Heart left ventricle (tissue), 16 donors: ENCODE measurements around the gene OR51V1. TPM values are rescaled to one million over a fixed set of nuclear protein-coding genes. Genes with fewer than 3 reads are reported as not detected.

ENCODE experiments used
- ATAC-seq, 4 donors: fragments of 200-7000 bp; cut with Tn5 transposase; one replicate each; pipeline ENCODE4 v1.9.1; 2020 to 2022; ENCODE audit warnings: moderate library complexity in 4 of 4, mild to moderate bottlenecking in 3 of 4, moderate number of reproducible peaks in 1 of 4
- DNase-seq, 5 donors: peaks; one replicate each; pipeline ENCODE4 v3.0.0-alpha.2; 2020
- H3K27ac ChIP-seq, 12 donors: fragments of 200-600 bp; sonication (generic) in 4 of 12; one replicate each; pipeline versions ENCODE4 v1.5.0 to v1.8.0; 2016 to 2022; ENCODE audit warnings: mild to moderate bottlenecking in 2 of 12
- H3K27me3 ChIP-seq, 9 donors: fragments of 200-600 bp; sonication (generic) in 2 of 9; one replicate each; pipeline versions ENCODE4 v1.5.1 to v1.8.0; 2016 to 2022; ENCODE audit warnings: mild to moderate bottlenecking in 3 of 9
- H3K36me3 ChIP-seq, 9 donors: fragments of 200-600 bp; sonication (generic) in 2 of 9; one replicate each; pipeline versions ENCODE4 v1.5.0 to v1.8.0; 2018 to 2022; ENCODE audit warnings: mild to moderate bottlenecking in 2 of 9
- H3K4me1 ChIP-seq, 12 donors: fragments of 200-600 bp; sonication (generic) in 4 of 12; one replicate each; pipeline versions ENCODE4 v1.5.0 to v1.8.0; 2016 to 2022; ENCODE audit warnings: mild to moderate bottlenecking in 3 of 12
- H3K4me3 ChIP-seq, 12 donors: fragments of 200-600 bp; sonication (generic) in 4 of 12; one replicate each; pipeline versions ENCODE4 v1.5.0 to v1.8.0; 2017 to 2022; ENCODE audit warnings: mild to moderate bottlenecking in 9 of 12, moderate library complexity in 4 of 12
- H3K9me3 ChIP-seq, 12 donors: fragments of 200-600 bp; sonication (generic) in 4 of 12; one replicate each; pipeline versions ENCODE4 v1.5.0 to v1.8.0; 2016 to 2022; ENCODE audit warnings: mild to moderate bottlenecking in 1 of 12
- CTCF ChIP-seq, 12 donors: fragments of 200-600 bp; sonication (generic) in 4 of 12; IDR thresholded peaks; one replicate each; pipeline versions ENCODE4 v1.5.0 to v1.8.0; 2018 to 2022; ENCODE audit warnings: antibody characterized with exemption in 12 of 12, mild to moderate bottlenecking in 5 of 12
- POLR2A ChIP-seq, 2 donors: fragments of 450-650 bp; IDR thresholded peaks; one replicate each; pipeline ENCODE4 v1.6.1; 2017; ENCODE audit warnings: antibody characterized with exemption in 2 of 2, mild to moderate bottlenecking in 2 of 2, moderate library complexity in 2 of 2
- WGBS, 4 donors: extraction: QIAGEN DNeasy Blood & Tissue Kit in 2 of 4; methylation state at CpG; one replicate each; pipeline versions ENCODE4 v1.1.5 to v1.1.7; 2013 to 2018; 5-methylcytosine and 5-hydroxymethylcytosine counted together
- intact Hi-C, 10 donors: fragments of 100-400 bp; cut with DNase I; formaldehyde crosslinking; loops; one replicate each; pipeline versions ENCODE4 v1.11.1 to v1.14.2; 2022
- polyA plus RNA-seq, 2 donors: library from polyadenylated mRNA; stranded (reverse); fragments of 200-250 nt; gene quantifications; one replicate each; pipeline ENCODE4 v1.2.3, GENCODE V29; 2013
- total RNA-seq, 9 donors: library from RNA; depleted of rRNA in 2 of 9; stranded (reverse); fragments of >200 nt in 2 of 9; fragmentation: NEBNext Ultra II Directional in 3 of 9; extraction: Animal tissue kit (Norgen Biotek cat#: 25700) in 3 of 9; gene quantifications; one replicate each; pipeline versions ENCODE4 v1.1.0 to v1.2.4, GENCODE V29; 2016 to 2023
- donor health status: ischemic (EF 13 %, LVEDD 7.1; RV severe dilation, severe dysfunction).
- donor health status: healthy with polysubstance abuse.
- donor health status: DM: no; HTN: yes; CAD: no.
- donor health status: DM: no; HTN: no; CAD: no.
- donor health status: ischemic (EF 25% LVEDD 6.9; RV normal size, moderate dysfunction).
- donor health status: ischemic (EF 25% LVEDD 5.7; RV mildly dilated, moderate dysfunction).
- donor health status: healthy.
- donor health status: DM: yes; HTN: yes; CAD: no.
- donor health status: ischemic (EF 35%, LVEDD 5.7; RV mildly dilated, moderate dysfunction).
- donor health status: nonischemic (EF 11% LVEDD 7.7; RV severe dilation, severe dysfunction).
- donor health status: DM: yes; HTN: yes; CAD: no.
- donor health status: PGD.
- donor health status: ischemic (EF 29% LVEDD 5.4; RV normal size, mild dysfunction).
- donor health status: nonischemic (EF 23%, LVEDD 6.1; RV moderate dilation, normal function).

Gene OR51V1
- total and polyA plus RNA-seq, 11 donors, result not detected

- no peak for DNase-seq
- H3K27me3 ChIP-seq, result peaks cover 0 to 3% (median 0%) of the 10 kb centered on the region in 9 donors
- no peak overlapping the region for H3K4me3 ChIP-seq
- H3K9me3 ChIP-seq, result no peaks in the 10 kb centered on the region
- 41 to 54% (median 47%) methylated on average over 2 of the region's 2 CpGs for WGBS, 4 donors
- H3K4me1 ChIP-seq, result no peaks in the 10 kb centered on the region
- no peak overlapping the region for H3K27ac ChIP-seq
- no peaks in the 10 kb centered on the region for H3K36me3 ChIP-seq
- ATAC-seq, result no peak
- intact Hi-C loops, result no loop called here
- TF ChIP-seq CTCF (IDR thresholded peaks at IDR 0.05), result no peak
- TF ChIP-seq POLR2A (IDR thresholded peaks at IDR 0.05), result no peak
Measured at GRCh38 chr11:5238486-5238885, 38.0 kb upstream of the OR51V1 start.

GRCh38 chr11:5237420-5237819 is 36.9 kb upstream of the OR51V1 start:
- intact Hi-C loops, result no loop called here
- DNase-seq, result no peak
- H3K4me3 ChIP-seq, result no peak overlapping the region
- no peaks in the 10 kb centered on the region for H3K36me3 ChIP-seq
- H3K9me3 ChIP-seq, result no peaks in the 10 kb centered on the region
- ATAC-seq, result no peak
- H3K27me3 ChIP-seq, result peaks cover 0 to 3% (median 0%) of the 10 kb centered on the region in 9 donors
- no peak overlapping the region for H3K27ac ChIP-seq
- WGBS, 4 donors, result 78 to 94% (median 89%) methylated on average over 1 to 2 of the region's 2 CpGs
- H3K4me1 ChIP-seq, result no peaks in the 10 kb centered on the region
- TF ChIP-seq CTCF (IDR thresholded peaks at IDR 0.05), result no peak
- no peak for TF ChIP-seq POLR2A (IDR thresholded peaks at IDR 0.05)

GRCh38 chr11:5235364-5236095 is 35.0 kb upstream of the OR51V1 start:
- 83 to 88% (median 86%) methylated on average over 5 of the region's 5 CpGs for WGBS, 4 donors
- H3K27me3 ChIP-seq, result peaks cover 0 to 3% (median 0%) of the 10 kb centered on the region in 9 donors
- no peaks in the 10 kb centered on the region for H3K9me3 ChIP-seq
- H3K4me3 ChIP-seq, result no peak overlapping the region
- ATAC-seq (no peak), DNase-seq (no peak)
- no peaks in the 10 kb centered on the region for H3K4me1 ChIP-seq
- intact Hi-C loops, result no loop called here
- H3K36me3 ChIP-seq, result no peaks in the 10 kb centered on the region
- H3K27ac ChIP-seq, result no peak overlapping the region
- TF ChIP-seq CTCF (IDR thresholded peaks at IDR 0.05), result no peak
- no peak for TF ChIP-seq POLR2A (IDR thresholded peaks at IDR 0.05)

GRCh38 chr11:5234381-5234834 is 33.9 kb upstream of the OR51V1 start, which contains the start of gene HBD:
TSS of gene HBD (minus strand) at chr11:5234483. CDS start at chr11:5234433, 50 bp downstream.
- peaks cover 0 to 3% (median 0%) of the 10 kb centered on the region in 9 donors for H3K27me3 ChIP-seq
- intact Hi-C loops, result no loop called here
- H3K9me3 ChIP-seq, result no peaks in the 10 kb centered on the region
- no peak within 1 kb of the TSS for H3K27ac ChIP-seq
- no peak within 1 kb of the TSS for H3K4me3 ChIP-seq
- no peak for TF ChIP-seq CTCF (IDR thresholded peaks at IDR 0.05)
- TF ChIP-seq POLR2A (IDR thresholded peaks at IDR 0.05), result no peak
- H3K4me1 ChIP-seq, result no peaks in the 10 kb centered on the region
- WGBS, 4 donors, result 36 to 50% (median 42%) methylated on average over 2 of the region's 2 CpGs
- no peak for DNase-seq
- no peaks in the 10 kb centered on the region for H3K36me3 ChIP-seq
- no peak for ATAC-seq
